ENCODE data around the gene TBX15.

DNA sequence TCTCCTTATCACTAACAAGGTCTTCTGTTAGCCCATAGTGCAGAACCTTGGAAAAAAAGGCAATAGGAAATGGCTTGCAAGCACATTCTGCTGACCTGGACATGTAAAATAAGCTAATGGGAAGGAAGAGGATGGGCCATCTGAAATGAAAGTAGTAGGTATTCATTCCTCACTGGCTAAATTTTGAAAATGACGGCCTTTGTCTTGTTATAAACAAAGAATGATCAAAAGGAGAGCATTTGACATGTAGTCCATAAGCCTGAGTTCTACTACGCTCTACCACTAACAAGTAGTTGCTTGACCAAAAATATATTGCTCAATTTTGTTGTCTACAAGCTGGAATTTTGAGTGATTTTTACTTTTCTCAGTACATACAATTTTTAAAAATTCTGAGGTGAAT, 75.6 kb downstream of the TBX15 start:
- TF ChIP-seq CTCF (IDR thresholded peaks at IDR 0.05; ENCODE audit: insufficient read depth, low read length, poor library complexity, severe bottlenecking) (no peak), EZH2phosphoT487 (conservative IDR thresholded peaks at IDR 0.05; ENCODE audit: low read length) (no peak)

All from SU-DHL-6 (cell line).